Activated CD8-positive, alpha-beta T cell treated with anti-CD3 and anti-CD28 coated beads for 36 hours (primary cell): ENCODE results near the gene BASP1. TPM values are rescaled to one million over a fixed set of nuclear protein-coding genes. Genes with fewer than 3 reads are reported as not detected.

Experiments
- ATAC-seq: fragments of 200-7000 bp; cut with Tn5 transposase; one replicate; pipeline ENCODE4 v1.10.0; 2021; ENCODE audit warnings: mild to moderate bottlenecking, moderate library complexity
- CTCF ChIA-PET: fragments of 350-600 bp; sonication (Branson Sonifier 250); formaldehyde crosslinking; loops from one replicate; lab custom pipeline; 2021; ENCODE audit warnings: antibody characterized with exemption; lab: Charles Lee
- POLR2A ChIA-PET: fragments of 350-600 bp; sonication (Branson Sonifier 250); formaldehyde crosslinking; loops from one replicate; lab custom pipeline; 2021; ENCODE audit warnings: antibody characterized with exemption; lab: Charles Lee
- DNase-seq: peaks from one replicate; pipeline ENCODE4 v3.0.0-alpha.2; 2020
- H3K27ac Mint-ChIP-seq: one replicate; pipeline ENCODE4 v1.8.0; 2021; ENCODE audit warnings: mild to moderate bottlenecking, mixed read lengths
- H3K27me3 Mint-ChIP-seq: one replicate; pipeline ENCODE4 v1.8.0; 2021; ENCODE audit warnings: mixed read lengths
- H3K36me3 Mint-ChIP-seq: one replicate; pipeline ENCODE4 v1.8.0; 2021; ENCODE audit warnings: low read depth, mixed read lengths
- H3K4me1 Mint-ChIP-seq: one replicate; pipeline ENCODE4 v1.8.0; 2021; ENCODE audit warnings: low read depth, mixed read lengths
- H3K4me3 Mint-ChIP-seq: one replicate; pipeline ENCODE4 v1.8.0; 2021; ENCODE audit warnings: mild to moderate bottlenecking, moderate library complexity, mixed read lengths
- H3K9me3 Mint-ChIP-seq: one replicate; pipeline ENCODE4 v1.8.0; 2021; ENCODE audit warnings: mixed read lengths
- intact Hi-C: fragments of 100-400 bp; cut with micrococcal nuclease; formaldehyde crosslinking; loops from one replicate; pipeline ENCODE4 v1.10.0; 2022
- total RNA-seq, 2 experiments: library from RNA; stranded (reverse); gene quantifications; one replicate each; pipeline ENCODE4 v1.2.3, GENCODE V29; 2021
- TF ChIP-seq, protein P1 (sequence below): fragments of 200-600 bp; IDR thresholded peaks from one replicate; pipeline ENCODE4 v1.8.0; 2022; ENCODE audit warnings: antibody characterized with exemption, mild to moderate bottlenecking

The BASP1 gene
- total RNA-seq, 2 experiments from 2014 or later, result 0.18 to 0.47 TPM

DNA sequence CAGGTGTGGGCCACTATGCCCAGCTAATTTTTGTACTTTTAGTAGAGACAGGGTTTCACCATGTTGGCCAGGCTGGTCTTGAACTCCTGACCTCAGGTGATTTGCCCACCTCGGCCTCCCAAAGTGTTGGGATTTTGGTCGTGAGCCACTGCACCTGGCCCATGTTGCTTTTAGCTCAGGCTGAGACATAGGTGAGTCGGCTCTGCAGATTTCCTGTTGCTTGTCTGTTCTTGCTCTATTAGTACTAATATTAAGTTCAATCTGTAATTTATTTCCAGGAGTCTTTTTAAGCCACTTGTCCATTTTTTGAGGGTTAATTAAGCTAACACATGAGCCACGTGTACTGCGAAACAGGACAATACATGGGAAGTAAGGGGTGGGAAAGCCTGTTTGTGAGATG lies 21.4 kb upstream of the BASP1 start:
- DNase-seq, result no peak
- H3K36me3 Mint-ChIP-seq, result no peaks in the 10 kb centered on the region
- H3K4me3 Mint-ChIP-seq, result no peak overlapping the region
- H3K27me3 Mint-ChIP-seq, result peaks cover 1% of the 10 kb centered on the region
- ChIA-PET POLR2A (no interaction called here), CTCF (interaction anchor here (0.6 kb wide), 1 partner anchor 393 kb away, joined by 3 read pairs; no protein-coding TSS in a partner anchor)
- no peak for ATAC-seq
- intact Hi-C loops, result no loop called here
- peaks cover 3% of the 10 kb centered on the region for H3K9me3 Mint-ChIP-seq
- no peak overlapping the region for H3K27ac Mint-ChIP-seq
- H3K4me1 Mint-ChIP-seq, result no peaks in the 10 kb centered on the region
- TF ChIP-seq, protein P1, sequence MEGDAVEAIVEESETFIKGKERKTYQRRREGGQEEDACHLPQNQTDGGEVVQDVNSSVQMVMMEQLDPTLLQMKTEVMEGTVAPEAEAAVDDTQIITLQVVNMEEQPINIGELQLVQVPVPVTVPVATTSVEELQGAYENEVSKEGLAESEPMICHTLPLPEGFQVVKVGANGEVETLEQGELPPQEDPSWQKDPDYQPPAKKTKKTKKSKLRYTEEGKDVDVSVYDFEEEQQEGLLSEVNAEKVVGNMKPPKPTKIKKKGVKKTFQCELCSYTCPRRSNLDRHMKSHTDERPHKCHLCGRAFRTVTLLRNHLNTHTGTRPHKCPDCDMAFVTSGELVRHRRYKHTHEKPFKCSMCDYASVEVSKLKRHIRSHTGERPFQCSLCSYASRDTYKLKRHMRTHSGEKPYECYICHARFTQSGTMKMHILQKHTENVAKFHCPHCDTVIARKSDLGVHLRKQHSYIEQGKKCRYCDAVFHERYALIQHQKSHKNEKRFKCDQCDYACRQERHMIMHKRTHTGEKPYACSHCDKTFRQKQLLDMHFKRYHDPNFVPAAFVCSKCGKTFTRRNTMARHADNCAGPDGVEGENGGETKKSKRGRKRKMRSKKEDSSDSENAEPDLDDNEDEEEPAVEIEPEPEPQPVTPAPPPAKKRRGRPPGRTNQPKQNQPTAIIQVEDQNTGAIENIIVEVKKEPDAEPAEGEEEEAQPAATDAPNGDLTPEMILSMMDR, result no peak

DNA sequence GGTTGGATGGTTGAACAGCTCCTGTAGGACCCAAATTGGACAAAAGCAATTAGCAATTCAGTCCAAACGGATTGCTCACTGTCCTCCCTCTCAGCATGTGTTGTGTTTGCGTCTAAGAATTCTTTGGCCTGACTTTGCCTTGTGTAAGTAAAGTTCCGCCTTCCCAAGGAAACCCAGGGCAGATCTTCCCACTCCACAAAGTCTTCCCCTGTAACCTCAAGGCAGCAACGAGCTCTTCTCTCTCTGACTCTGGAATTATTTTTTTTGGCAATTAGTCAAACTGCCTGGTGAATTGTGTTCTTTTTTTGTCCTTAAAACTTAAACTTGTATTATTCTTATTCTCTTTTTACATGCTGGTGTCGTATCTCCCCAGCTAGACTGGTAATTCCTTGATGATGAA lies 20.7 kb upstream of the BASP1 start:
- no peak for DNase-seq
- Mint-ChIP-seq H3K27ac (no peak overlapping the region), H3K36me3 (no peaks in the 10 kb centered on the region), H3K9me3 (peaks cover 3% of the 10 kb centered on the region), H3K4me1 (no peaks in the 10 kb centered on the region), H3K4me3 (no peak overlapping the region), H3K27me3 (peaks cover 1% of the 10 kb centered on the region)
- intact Hi-C loops, result no loop called here
- ATAC-seq, result no peak
- CTCF ChIA-PET, result interaction anchor here (0.6 kb wide), 1 partner anchor 393 kb away, joined by 3 read pairs; no protein-coding TSS in a partner anchor
- TF ChIP-seq, protein P1, result no peak
- POLR2A ChIA-PET, result no interaction called here

DNA sequence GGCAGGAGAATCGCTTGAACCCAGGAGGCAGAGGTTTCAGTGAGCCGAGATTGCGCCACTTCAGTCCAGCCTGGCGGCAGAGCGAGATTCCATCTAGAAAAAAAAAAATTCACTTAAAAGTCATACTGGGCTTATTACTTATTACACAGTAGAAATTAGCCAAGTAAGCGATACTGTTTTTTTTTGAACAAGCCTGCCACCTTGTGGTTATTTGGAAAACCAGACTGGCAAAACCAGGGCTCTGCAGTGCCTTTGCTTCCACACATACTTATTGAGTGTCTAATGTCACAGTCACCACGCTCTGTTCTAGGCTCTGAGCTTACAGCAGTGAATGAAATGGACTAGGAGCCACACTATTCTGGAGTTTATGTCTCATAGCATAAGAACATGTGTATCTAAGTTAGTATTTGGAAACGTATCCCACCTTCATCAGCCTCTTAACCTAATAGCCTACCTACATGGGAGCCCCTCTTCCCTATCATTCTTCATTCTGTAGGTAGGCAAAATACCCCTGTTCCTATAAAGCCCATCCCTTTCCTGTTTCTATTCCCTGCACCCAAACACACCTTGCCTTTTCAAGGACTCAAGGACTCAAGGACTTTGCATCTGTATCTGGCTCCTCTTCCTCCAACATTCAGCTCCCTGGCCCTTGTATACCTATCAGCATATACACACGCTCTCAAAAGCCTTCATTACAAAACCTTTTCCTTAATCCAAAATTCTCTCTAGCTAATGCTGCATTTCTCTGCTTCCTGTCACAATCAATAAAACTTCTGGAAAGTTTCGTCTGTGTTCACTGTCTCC lies 13.9 kb upstream of the BASP1 start:
- Mint-ChIP-seq H3K36me3 (no peaks in the 10 kb centered on the region), H3K4me3 (no peak overlapping the region), H3K4me1 (no peaks in the 10 kb centered on the region), H3K9me3 (no peaks in the 10 kb centered on the region), H3K27me3 (peaks cover 8% of the 10 kb centered on the region), H3K27ac (no peak overlapping the region)
- ChIA-PET CTCF (interaction anchor here (1.3 to 2.4 kb wide), 5 partner anchors 9 to 412 kb away, joined by 3 to 14 read pairs (median 5); no protein-coding TSS in a partner anchor), POLR2A (no interaction called here)
- no peak for DNase-seq
- TF ChIP-seq, protein P1, result peak; percentile 58
- ATAC-seq, result no peak
- intact Hi-C loops, result no loop called here

DNA sequence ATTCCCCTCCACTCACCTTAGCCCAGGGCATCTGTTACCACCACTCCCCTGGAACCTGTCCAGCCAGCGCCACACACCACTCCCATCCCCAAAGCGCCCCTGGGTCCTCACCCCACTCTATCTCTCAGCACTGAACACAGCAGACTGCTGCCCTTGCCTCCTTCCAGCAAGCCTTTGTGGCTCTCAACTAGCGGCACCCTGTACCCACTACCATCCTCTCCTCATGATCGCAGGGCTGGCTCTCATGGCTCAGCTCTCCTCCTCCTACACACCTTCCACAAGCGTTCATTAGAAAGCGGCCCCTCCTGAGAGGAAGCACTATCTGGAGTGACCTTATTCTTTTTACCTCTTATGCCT lies 13.3 kb upstream of the BASP1 start:
- peaks cover 8% of the 10 kb centered on the region for H3K27me3 Mint-ChIP-seq
- H3K4me1 Mint-ChIP-seq, result no peaks in the 10 kb centered on the region
- H3K36me3 Mint-ChIP-seq, result no peaks in the 10 kb centered on the region
- POLR2A ChIA-PET, result no interaction called here
- DNase-seq (no peak), ATAC-seq (no peak)
- no peak overlapping the region for H3K4me3 Mint-ChIP-seq
- TF ChIP-seq, protein P1, result no peak
- no peak overlapping the region for H3K27ac Mint-ChIP-seq
- H3K9me3 Mint-ChIP-seq, result no peaks in the 10 kb centered on the region
- CTCF ChIA-PET, result interaction anchor here (1.3 to 2.4 kb wide), 3 partner anchors 10 to 14 kb away, joined by 4 to 14 read pairs (median 5); no protein-coding TSS in a partner anchor
- intact Hi-C loops, result no loop called here

DNA sequence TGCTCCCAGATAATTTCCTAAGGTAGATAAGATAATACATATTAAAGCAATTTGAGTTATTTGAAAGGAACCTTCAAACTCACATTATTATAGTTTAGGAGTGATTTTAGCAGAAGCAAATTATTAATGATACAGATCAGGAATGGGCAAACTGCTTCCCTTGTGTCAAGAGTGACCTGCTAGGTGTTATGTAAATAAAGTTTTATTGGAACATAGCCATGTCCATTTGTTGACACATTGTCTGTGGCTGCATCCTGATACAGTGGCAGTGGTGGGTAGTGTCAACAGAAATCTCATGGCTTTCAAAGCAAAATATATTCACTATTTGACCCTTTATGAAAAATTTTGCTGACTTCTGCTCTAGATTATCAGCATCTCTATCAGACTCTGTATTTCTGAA lies 11.4 kb upstream of the BASP1 start:
- H3K27ac Mint-ChIP-seq, result no peak overlapping the region
- H3K9me3 Mint-ChIP-seq, result no peaks in the 10 kb centered on the region
- H3K36me3 Mint-ChIP-seq, result no peaks in the 10 kb centered on the region
- H3K4me1 Mint-ChIP-seq, result no peaks in the 10 kb centered on the region
- POLR2A ChIA-PET, result no interaction called here
- ATAC-seq, result no peak
- TF ChIP-seq, protein P1, result no peak
- H3K4me3 Mint-ChIP-seq, result no peak overlapping the region
- intact Hi-C loops, result no loop called here
- H3K27me3 Mint-ChIP-seq, result peaks cover 8% of the 10 kb centered on the region
- DNase-seq, result no peak
- CTCF ChIA-PET, result interaction anchor here (2.4 kb wide), 1 partner anchor 16 kb away, joined by 14 read pairs; no protein-coding TSS in a partner anchor
